IMR-90 (cell line): Measurements from ENCODE around the gene KLHL7. TPM values are rescaled to one million over a fixed set of nuclear protein-coding genes. Genes with fewer than 3 reads are reported as not detected.

Source experiments
- ATAC-seq: fragments of 200-7000 bp; cut with Tn5 transposase; 2 replicates; pipeline ENCODE4 v1.9.1; 2020; ENCODE audit warnings: low read depth, mild to moderate bottlenecking, moderate library complexity
- BruUV-seq: library from RNA; stranded (reverse); fragments of 400-500 nt; replicated peaks from 2 replicates; lab custom pipeline; 2021; lab: Mats Ljungman, UMichigan
- CTCF ChIA-PET: fragments of 300-600 bp; formaldehyde crosslinking; extraction: SDS; loops from one replicate; lab custom pipeline; 2021; ENCODE audit warnings: antibody characterized with exemption; lab: Yijun Ruan, JAX
- POLR2A ChIA-PET: fragments of 300-600 bp; sonication (Branson Sonifier 250); formaldehyde crosslinking; loops from one replicate; lab custom pipeline; 2022; ENCODE audit warnings: antibody characterized with exemption; ENCODE audit not compliant: unreplicated experiment; lab: Charles Lee
- DNase-seq: peaks from one replicate; pipeline ENCODE4 v3.0.0; 2013
- H2AFZ ChIP-seq: replicated peaks from 2 replicates; pipeline ENCODE3; 2013; ENCODE audit warnings: low read length, mild to moderate bottlenecking; ENCODE audit not compliant: poor library complexity
- H2AK5ac ChIP-seq: 2 replicates; pipeline ENCODE4 v1.6.1; 2013; ENCODE audit warnings: low read depth, low read length, inconsistent platforms
- H2AK9ac ChIP-seq: replicated peaks from 2 replicates; pipeline ENCODE3; 2013; ENCODE audit warnings: mild to moderate bottlenecking, low read depth, low read length, moderate library complexity; ENCODE audit not compliant: poor library complexity
- H2BK120ac ChIP-seq: 2 replicates; pipeline ENCODE4 v1.6.1; 2013; ENCODE audit warnings: low read depth, low read length, inconsistent platforms
- H2BK15ac ChIP-seq: 3 replicates; pipeline ENCODE4 v1.6.1; 2013; ENCODE audit warnings: low read depth, low read length, inconsistent platforms
- H2BK20ac ChIP-seq: 2 replicates; pipeline ENCODE4 v1.6.1; 2013; ENCODE audit warnings: low read depth, mild to moderate bottlenecking, inconsistent platforms, low read length, moderate library complexity
- H2BK5ac ChIP-seq: 2 replicates; pipeline ENCODE4 v1.6.1; 2013; ENCODE audit warnings: mild to moderate bottlenecking, low read depth, low read length, inconsistent platforms; ENCODE audit not compliant: poor library complexity, severe bottlenecking
- H3K14ac ChIP-seq: replicated peaks from 2 replicates; pipeline ENCODE4 v1.6.1; 2013; ENCODE audit warnings: low read depth, low read length, inconsistent platforms
- H3K18ac ChIP-seq: 2 replicates; pipeline ENCODE4 v1.6.1; 2013; ENCODE audit warnings: low read depth, low read length, control low read depth
- H3K23ac ChIP-seq: 2 replicates; pipeline ENCODE4 v1.6.1; 2013; ENCODE audit warnings: low read depth, low read length, inconsistent platforms
- H3K27ac ChIP-seq: 2 replicates; pipeline ENCODE4 v1.5.1; 2013; ENCODE audit warnings: mild to moderate bottlenecking, control low read depth, low read length; ENCODE audit not compliant: insufficient read depth
- H3K27me3 ChIP-seq: 2 replicates; pipeline ENCODE4 v1.6.1; 2013; ENCODE audit warnings: low read length; ENCODE audit not compliant: control insufficient read depth, insufficient read depth
- H3K36me3 ChIP-seq: 2 replicates; pipeline ENCODE4 v1.6.1; 2013; ENCODE audit warnings: low read length, mixed read lengths; ENCODE audit not compliant: control insufficient read depth, insufficient read depth
- H3K4ac ChIP-seq: 2 replicates; pipeline ENCODE4 v1.6.1; 2013; ENCODE audit warnings: low read depth, low read length, inconsistent platforms
- H3K4me1 ChIP-seq: 2 replicates; pipeline ENCODE4 v1.6.1; 2013; ENCODE audit warnings: low read length, mixed read lengths; ENCODE audit not compliant: control insufficient read depth, insufficient read depth
- H3K4me2 ChIP-seq: 2 replicates; pipeline ENCODE4 v1.6.1; 2013; ENCODE audit warnings: low read depth, mild to moderate bottlenecking, control low read depth, low read length, moderate library complexity
- H3K4me3 ChIP-seq: 2 replicates; pipeline ENCODE4 v1.5.1; 2013; ENCODE audit warnings: low read depth, mild to moderate bottlenecking, control low read depth, low read length, moderate library complexity; ENCODE audit not compliant: insufficient read depth
- H3K56ac ChIP-seq: 2 replicates; pipeline ENCODE4 v1.6.1; 2013; ENCODE audit warnings: low read length, inconsistent platforms; ENCODE audit not compliant: insufficient read depth; ENCODE audit errors: extremely low read depth
- H3K79me1 ChIP-seq, 2 experiments: 2 replicates each; pipeline ENCODE4 v1.6.1; 2013; ENCODE audit warnings: low read length in 2 of 2, inconsistent platforms in 1 of 2, low read depth in 1 of 2
- H3K9ac ChIP-seq: 2 replicates; pipeline ENCODE4 v1.6.1; 2013; ENCODE audit warnings: low read depth, low read length, control low read depth
- H3K9me1 ChIP-seq: 2 replicates; pipeline ENCODE4 v1.6.1; 2013; ENCODE audit warnings: low read length, inconsistent platforms; ENCODE audit not compliant: insufficient read depth
- H3K9me3 ChIP-seq: 2 replicates; pipeline ENCODE4 v1.6.1; 2013; ENCODE audit warnings: low read length; ENCODE audit not compliant: control insufficient read depth, insufficient read depth
- H4K20me1 ChIP-seq: 2 replicates; pipeline ENCODE4 v1.6.1; 2013; ENCODE audit warnings: low read length, inconsistent platforms; ENCODE audit not compliant: insufficient read depth
- H4K5ac ChIP-seq: 2 replicates; pipeline ENCODE4 v1.6.1; 2013; ENCODE audit warnings: mild to moderate bottlenecking, low read depth, low read length, control low read depth
- H4K8ac ChIP-seq, 2 experiments: 2 replicates each; pipeline ENCODE4 v1.6.1; 2013; ENCODE audit warnings: low read depth in 2 of 2, low read length in 2 of 2, control low read depth in 1 of 2, inconsistent platforms in 1 of 2
- H4K91ac ChIP-seq: 2 replicates; pipeline ENCODE4 v1.6.1; 2013; ENCODE audit warnings: low read depth, low read length, inconsistent platforms; ENCODE audit not compliant: insufficient read depth
- BHLHE40 ChIP-seq: fragments of 150-350 bp; IDR thresholded peaks from 2 replicates; pipeline ENCODE4 v1.6.1; 2016; ENCODE audit warnings: mild to moderate bottlenecking, low read depth, low read length
- CEBPB ChIP-seq: IDR thresholded peaks from 2 replicates; pipeline ENCODE4 v1.6.1; 2012; ENCODE audit warnings: low read depth, low read length, improper control_type of control experiment
- CHD1 ChIP-seq: IDR thresholded peaks from 2 replicates; pipeline ENCODE4 v1.6.1; 2012; ENCODE audit warnings: low read depth, low read length, improper control_type of control experiment
- MAFK ChIP-seq: IDR thresholded peaks from 2 replicates; pipeline ENCODE4 v1.6.1; 2012; ENCODE audit warnings: low read depth, low read length, improper control_type of control experiment
- NFE2L2 ChIP-seq: fragments of 150-350 bp; IDR thresholded peaks from 2 replicates; pipeline ENCODE4 v1.6.1; 2016; ENCODE audit warnings: low read depth, mild to moderate bottlenecking, low read length
- RCOR1 ChIP-seq: IDR thresholded peaks from 2 replicates; pipeline ENCODE4 v1.6.1; 2012; ENCODE audit warnings: mild to moderate bottlenecking, low read length, improper control_type of control experiment; ENCODE audit not compliant: insufficient replicate concordance
- RFX5 ChIP-seq: IDR thresholded peaks from 2 replicates; pipeline ENCODE4 v1.8.0; 2012; ENCODE audit warnings: low read depth, mild to moderate bottlenecking, low read length, moderate library complexity
- WGBS, 2 experiments: methylation state at CpG; one replicate each; pipeline versions ENCODE4 v1.1.5 to v1.1.7; 2013; ENCODE audit warnings: missing lambda C conversion rate in 2 of 2; ENCODE audit not compliant: insufficient read length in 1 of 2; ENCODE audit errors: extremely low coverage in 2 of 2; 5-methylcytosine and 5-hydroxymethylcytosine counted together
- dilution Hi-C: fragments of 300-500 bp; cut with HindIII; formaldehyde crosslinking; loops from one replicate; pipeline ENCODE4 v1.14.3; 2018; ENCODE audit warnings: low sequenced_read_pairs; ENCODE audit not compliant: unreplicated experiment
- in situ Hi-C: fragments of 300-500 bp; cut with MboI; formaldehyde crosslinking; loops from 3 replicates; pipeline ENCODE4 v1.14.3; 2019; ENCODE audit warnings: low sequenced_read_pairs, inconsistent platforms, mixed read lengths
- intact Hi-C: fragments of 100-400 bp; cut with micrococcal nuclease; formaldehyde crosslinking; loops from 2 replicates; pipeline ENCODE4 v1.10.0; 2022
- polyA plus RNA-seq, 3 experiments: library from polyadenylated mRNA; depleted of rRNA; stranded (reverse); fragments of >200 nt; gene quantifications; 2 replicates each; pipeline ENCODE4 v1.2.3, GENCODE V29; 2012; ENCODE audit warnings: low replicate concordance in 1 of 3
- total RNA-seq: library from RNA; depleted of rRNA; stranded (reverse); fragments of >200 nt; gene quantifications from 2 replicates; pipeline ENCODE4 v1.2.3, GENCODE V29; 2012
- TF ChIP-seq, protein P1 (sequence below): fragments of 150-350 bp; IDR thresholded peaks from 2 replicates; pipeline ENCODE4 v1.6.1; 2017; ENCODE audit warnings: mild to moderate bottlenecking, antibody characterized with exemption, low read length, low read depth

KLHL7 gene
- total and polyA plus RNA-seq, 2 of the 4 experiments (the other 2 are of a cell fraction) = 24.6 to 29.2 TPM

DNA sequence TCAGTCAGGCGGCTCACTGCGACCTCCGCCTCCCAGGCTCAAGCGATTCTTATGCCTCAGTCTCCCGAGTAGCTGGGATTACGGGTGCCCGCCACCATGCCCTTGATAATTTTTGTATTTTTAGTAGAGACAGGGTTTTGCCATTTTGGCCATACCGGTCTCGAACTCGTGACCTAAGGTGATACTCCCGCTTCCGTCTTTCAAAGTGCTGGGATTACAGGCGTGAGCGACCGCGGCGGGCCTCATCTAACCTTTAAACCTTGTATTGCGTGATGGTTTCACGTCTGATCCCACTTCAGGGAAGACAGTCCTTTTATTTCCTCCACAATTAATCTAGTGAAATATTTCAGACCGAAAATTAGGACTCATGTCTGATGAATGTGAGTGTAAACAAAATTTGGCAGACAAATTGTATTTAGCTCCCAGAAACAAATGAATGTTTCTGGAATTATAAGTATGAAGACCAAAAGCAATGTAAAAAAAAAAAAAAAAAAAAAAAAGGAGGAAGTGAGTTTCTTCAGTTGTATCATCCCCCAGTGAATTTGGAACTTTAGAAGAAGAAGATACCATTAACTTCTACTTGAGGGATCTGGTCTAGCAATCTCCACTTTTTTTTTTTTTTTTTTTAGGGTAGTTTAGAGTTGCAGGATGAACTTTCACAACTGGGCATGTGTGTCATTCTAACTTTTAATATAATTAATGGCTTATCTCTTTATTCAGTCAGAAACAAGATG is 77.9 kb downstream of the KLHL7 start:
- Histone ChIP-seq H3K4me2 (peak overlapping the region; percentile 92; the same call in 1 of the 2 replicates), H3K9me1 (no peaks in the 10 kb centered on the region), H3K4me3 (no peak overlapping the region), H4K5ac (no peak overlapping the region), H3K27ac (no peak overlapping the region), H2BK15ac (no peak overlapping the region), H3K18ac (no peak overlapping the region), H3K4me1 (no peaks in the 10 kb centered on the region), H2BK5ac (no peak overlapping the region), H3K9me3 (no peaks in the 10 kb centered on the region), H4K91ac (no peak overlapping the region), H2AK5ac (no peak overlapping the region), H3K23ac (no peak overlapping the region), H4K8ac (no peak overlapping the region), H3K79me1 (peaks cover 10 to 29% of the 10 kb centered on the region in 2 experiments; a peak in 3 of 4 replicates), H4K20me1 (no peaks in the 10 kb centered on the region), H3K36me3 (peaks cover 6% of the 10 kb centered on the region), H3K27me3 (no peaks in the 10 kb centered on the region), H3K14ac (no peak overlapping the region), H3K4ac (no peak overlapping the region), H2BK120ac (no peak overlapping the region), H3K9ac (no peak overlapping the region), H2BK20ac (no peak overlapping the region), H3K56ac (no peak overlapping the region), H2AFZ (no peak overlapping the region), H2AK9ac (no peak overlapping the region)
- ChIA-PET POLR2A (interaction anchor here (0.6 kb wide), 2 partner anchors 78 to 93 kb away, joined by 3 to 10 read pairs; partner anchors contain the start of gene KLHL7), CTCF (interaction anchor here (0.7 kb wide), 1 partner anchor 17 kb away, joined by 3 read pairs; no protein-coding TSS in a partner anchor)
- dilution Hi-C loops (no loop called here), in situ Hi-C loops (no loop called here), intact Hi-C loops (loop anchor here (2.0 to 10.0 kb wide), 2 partner anchors 79 to 291 kb away; partner anchors contain the start of genes IGF2BP3 and KLHL7)
- BruUV-seq = no TSS peak
- 100% methylated on average over 5 of the region's 20 CpGs; no CpG with 5 or more reads in 1 of the 2 experiments for WGBS, 2 experiments
- no peak for DNase-seq
- TF ChIP-seq CEBPB (no peak), CHD1 (no peak), RCOR1 (no peak), RFX5 (no peak), BHLHE40 (no peak), MAFK (no peak), NFE2L2 (no peak)
- TF ChIP-seq, protein P1, sequence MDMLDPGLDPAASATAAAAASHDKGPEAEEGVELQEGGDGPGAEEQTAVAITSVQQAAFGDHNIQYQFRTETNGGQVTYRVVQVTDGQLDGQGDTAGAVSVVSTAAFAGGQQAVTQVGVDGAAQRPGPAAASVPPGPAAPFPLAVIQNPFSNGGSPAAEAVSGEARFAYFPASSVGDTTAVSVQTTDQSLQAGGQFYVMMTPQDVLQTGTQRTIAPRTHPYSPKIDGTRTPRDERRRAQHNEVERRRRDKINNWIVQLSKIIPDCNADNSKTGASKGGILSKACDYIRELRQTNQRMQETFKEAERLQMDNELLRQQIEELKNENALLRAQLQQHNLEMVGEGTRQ = no peak
- no peak for ATAC-seq
